IMR-90 (cell line): Measurements from ENCODE around the gene USP7. TPM values are rescaled to one million over a fixed set of nuclear protein-coding genes. Genes with fewer than 3 reads are reported as not detected.

Experiments used
- ATAC-seq: fragments of 200-7000 bp; cut with Tn5 transposase; 2 replicates; pipeline ENCODE4 v1.9.1; 2020; ENCODE audit warnings: low read depth, mild to moderate bottlenecking, moderate library complexity
- BruUV-seq: library from RNA; stranded (reverse); fragments of 400-500 nt; replicated peaks from 2 replicates; lab custom pipeline; 2021; lab: Mats Ljungman, UMichigan
- CTCF ChIA-PET: fragments of 300-600 bp; formaldehyde crosslinking; extraction: SDS; loops from one replicate; lab custom pipeline; 2021; ENCODE audit warnings: antibody characterized with exemption; lab: Yijun Ruan, JAX
- POLR2A ChIA-PET: fragments of 300-600 bp; sonication (Branson Sonifier 250); formaldehyde crosslinking; loops from one replicate; lab custom pipeline; 2022; ENCODE audit warnings: antibody characterized with exemption; ENCODE audit not compliant: unreplicated experiment; lab: Charles Lee
- DNase-seq: peaks from one replicate; pipeline ENCODE4 v3.0.0; 2013
- H2AFZ ChIP-seq: replicated peaks from 2 replicates; pipeline ENCODE3; 2013; ENCODE audit warnings: low read length, mild to moderate bottlenecking; ENCODE audit not compliant: poor library complexity
- H2AK5ac ChIP-seq: 2 replicates; pipeline ENCODE4 v1.6.1; 2013; ENCODE audit warnings: low read depth, low read length, inconsistent platforms
- H2AK9ac ChIP-seq: replicated peaks from 2 replicates; pipeline ENCODE3; 2013; ENCODE audit warnings: mild to moderate bottlenecking, low read depth, low read length, moderate library complexity; ENCODE audit not compliant: poor library complexity
- H2BK120ac ChIP-seq: 2 replicates; pipeline ENCODE4 v1.6.1; 2013; ENCODE audit warnings: low read depth, low read length, inconsistent platforms
- H2BK15ac ChIP-seq: 3 replicates; pipeline ENCODE4 v1.6.1; 2013; ENCODE audit warnings: low read depth, low read length, inconsistent platforms
- H2BK20ac ChIP-seq: 2 replicates; pipeline ENCODE4 v1.6.1; 2013; ENCODE audit warnings: low read depth, mild to moderate bottlenecking, inconsistent platforms, low read length, moderate library complexity
- H2BK5ac ChIP-seq: 2 replicates; pipeline ENCODE4 v1.6.1; 2013; ENCODE audit warnings: mild to moderate bottlenecking, low read depth, low read length, inconsistent platforms; ENCODE audit not compliant: poor library complexity, severe bottlenecking
- H3K14ac ChIP-seq: replicated peaks from 2 replicates; pipeline ENCODE4 v1.6.1; 2013; ENCODE audit warnings: low read depth, low read length, inconsistent platforms
- H3K18ac ChIP-seq: 2 replicates; pipeline ENCODE4 v1.6.1; 2013; ENCODE audit warnings: low read depth, low read length, control low read depth
- H3K23ac ChIP-seq: 2 replicates; pipeline ENCODE4 v1.6.1; 2013; ENCODE audit warnings: low read depth, low read length, inconsistent platforms
- H3K27ac ChIP-seq: 2 replicates; pipeline ENCODE4 v1.5.1; 2013; ENCODE audit warnings: mild to moderate bottlenecking, control low read depth, low read length; ENCODE audit not compliant: insufficient read depth
- H3K27me3 ChIP-seq: 2 replicates; pipeline ENCODE4 v1.6.1; 2013; ENCODE audit warnings: low read length; ENCODE audit not compliant: control insufficient read depth, insufficient read depth
- H3K36me3 ChIP-seq: 2 replicates; pipeline ENCODE4 v1.6.1; 2013; ENCODE audit warnings: low read length, mixed read lengths; ENCODE audit not compliant: control insufficient read depth, insufficient read depth
- H3K4ac ChIP-seq: 2 replicates; pipeline ENCODE4 v1.6.1; 2013; ENCODE audit warnings: low read depth, low read length, inconsistent platforms
- H3K4me1 ChIP-seq: 2 replicates; pipeline ENCODE4 v1.6.1; 2013; ENCODE audit warnings: low read length, mixed read lengths; ENCODE audit not compliant: control insufficient read depth, insufficient read depth
- H3K4me2 ChIP-seq: 2 replicates; pipeline ENCODE4 v1.6.1; 2013; ENCODE audit warnings: low read depth, mild to moderate bottlenecking, control low read depth, low read length, moderate library complexity
- H3K4me3 ChIP-seq: 2 replicates; pipeline ENCODE4 v1.5.1; 2013; ENCODE audit warnings: low read depth, mild to moderate bottlenecking, control low read depth, low read length, moderate library complexity; ENCODE audit not compliant: insufficient read depth
- H3K56ac ChIP-seq: 2 replicates; pipeline ENCODE4 v1.6.1; 2013; ENCODE audit warnings: low read length, inconsistent platforms; ENCODE audit not compliant: insufficient read depth; ENCODE audit errors: extremely low read depth
- H3K79me1 ChIP-seq, 2 experiments: 2 replicates each; pipeline ENCODE4 v1.6.1; 2013; ENCODE audit warnings: low read length in 2 of 2, inconsistent platforms in 1 of 2, low read depth in 1 of 2
- H3K9ac ChIP-seq: 2 replicates; pipeline ENCODE4 v1.6.1; 2013; ENCODE audit warnings: low read depth, low read length, control low read depth
- H3K9me1 ChIP-seq: 2 replicates; pipeline ENCODE4 v1.6.1; 2013; ENCODE audit warnings: low read length, inconsistent platforms; ENCODE audit not compliant: insufficient read depth
- H3K9me3 ChIP-seq: 2 replicates; pipeline ENCODE4 v1.6.1; 2013; ENCODE audit warnings: low read length; ENCODE audit not compliant: control insufficient read depth, insufficient read depth
- H4K20me1 ChIP-seq: 2 replicates; pipeline ENCODE4 v1.6.1; 2013; ENCODE audit warnings: low read length, inconsistent platforms; ENCODE audit not compliant: insufficient read depth
- H4K5ac ChIP-seq: 2 replicates; pipeline ENCODE4 v1.6.1; 2013; ENCODE audit warnings: mild to moderate bottlenecking, low read depth, low read length, control low read depth
- H4K8ac ChIP-seq, 2 experiments: 2 replicates each; pipeline ENCODE4 v1.6.1; 2013; ENCODE audit warnings: low read depth in 2 of 2, low read length in 2 of 2, control low read depth in 1 of 2, inconsistent platforms in 1 of 2
- H4K91ac ChIP-seq: 2 replicates; pipeline ENCODE4 v1.6.1; 2013; ENCODE audit warnings: low read depth, low read length, inconsistent platforms; ENCODE audit not compliant: insufficient read depth
- BHLHE40 ChIP-seq: fragments of 150-350 bp; IDR thresholded peaks from 2 replicates; pipeline ENCODE4 v1.6.1; 2016; ENCODE audit warnings: mild to moderate bottlenecking, low read depth, low read length
- CEBPB ChIP-seq: IDR thresholded peaks from 2 replicates; pipeline ENCODE4 v1.6.1; 2012; ENCODE audit warnings: low read depth, low read length, improper control_type of control experiment
- CHD1 ChIP-seq: IDR thresholded peaks from 2 replicates; pipeline ENCODE4 v1.6.1; 2012; ENCODE audit warnings: low read depth, low read length, improper control_type of control experiment
- CTCF ChIP-seq: conservative IDR thresholded peaks from 2 replicates; pipeline ENCODE4 v1.5.1; 2012; ENCODE audit warnings: mild to moderate bottlenecking, low read depth, low read length, improper control_type of control experiment
- FOS ChIP-seq: fragments of 150-350 bp; IDR thresholded peaks from 2 replicates; pipeline ENCODE4 v1.6.1; 2016; ENCODE audit warnings: low read depth, low read length
- MAFK ChIP-seq: IDR thresholded peaks from 2 replicates; pipeline ENCODE4 v1.6.1; 2012; ENCODE audit warnings: low read depth, low read length, improper control_type of control experiment
- MAZ ChIP-seq: IDR thresholded peaks from 2 replicates; pipeline ENCODE4 v1.6.1; 2012; ENCODE audit warnings: low read depth, mild to moderate bottlenecking, low read length, improper control_type of control experiment, moderate library complexity, borderline replicate concordance
- MXI1 ChIP-seq: IDR thresholded peaks from 2 replicates; pipeline ENCODE4 v1.6.1; 2012; ENCODE audit warnings: low read depth, mild to moderate bottlenecking, low read length, moderate library complexity, borderline replicate concordance
- NFE2L2 ChIP-seq: fragments of 150-350 bp; IDR thresholded peaks from 2 replicates; pipeline ENCODE4 v1.6.1; 2016; ENCODE audit warnings: low read depth, mild to moderate bottlenecking, low read length
- POLR2A ChIP-seq: IDR thresholded peaks from 2 replicates; pipeline ENCODE4 v1.6.1; 2012; ENCODE audit warnings: mild to moderate bottlenecking, low read depth, low read length
- RAD21 ChIP-seq: IDR thresholded peaks from 2 replicates; pipeline ENCODE4 v1.6.1; 2012; ENCODE audit warnings: low read length, improper control_type of control experiment
- RCOR1 ChIP-seq: IDR thresholded peaks from 2 replicates; pipeline ENCODE4 v1.6.1; 2012; ENCODE audit warnings: mild to moderate bottlenecking, low read length, improper control_type of control experiment; ENCODE audit not compliant: insufficient replicate concordance
- RFX5 ChIP-seq: IDR thresholded peaks from 2 replicates; pipeline ENCODE4 v1.8.0; 2012; ENCODE audit warnings: low read depth, mild to moderate bottlenecking, low read length, moderate library complexity
- SMC3 ChIP-seq: fragments of 150-350 bp; IDR thresholded peaks from 2 replicates; pipeline ENCODE4 v1.6.1; 2016; ENCODE audit warnings: low read depth, mild to moderate bottlenecking, antibody characterized with exemption, low read length, moderate library complexity
- USF2 ChIP-seq: fragments of 150-350 bp; IDR thresholded peaks from 2 replicates; pipeline ENCODE4 v1.6.1; 2017; ENCODE audit warnings: mild to moderate bottlenecking, antibody characterized with exemption, low read length, low read depth
- WGBS, 2 experiments: methylation state at CpG; one replicate each; pipeline versions ENCODE4 v1.1.5 to v1.1.7; 2013; ENCODE audit warnings: missing lambda C conversion rate in 2 of 2; ENCODE audit not compliant: insufficient read length in 1 of 2; ENCODE audit errors: extremely low coverage in 2 of 2; 5-methylcytosine and 5-hydroxymethylcytosine counted together
- dilution Hi-C: fragments of 300-500 bp; cut with HindIII; formaldehyde crosslinking; loops from one replicate; pipeline ENCODE4 v1.14.3; 2018; ENCODE audit warnings: low sequenced_read_pairs; ENCODE audit not compliant: unreplicated experiment
- in situ Hi-C: fragments of 300-500 bp; cut with MboI; formaldehyde crosslinking; loops from 3 replicates; pipeline ENCODE4 v1.14.3; 2019; ENCODE audit warnings: low sequenced_read_pairs, inconsistent platforms, mixed read lengths
- intact Hi-C: fragments of 100-400 bp; cut with micrococcal nuclease; formaldehyde crosslinking; loops from 2 replicates; pipeline ENCODE4 v1.10.0; 2022
- polyA plus RNA-seq, 3 experiments: library from polyadenylated mRNA; depleted of rRNA; stranded (reverse); fragments of >200 nt; gene quantifications; 2 replicates each; pipeline ENCODE4 v1.2.3, GENCODE V29; 2012; ENCODE audit warnings: low replicate concordance in 1 of 3
- total RNA-seq: library from RNA; depleted of rRNA; stranded (reverse); fragments of >200 nt; gene quantifications from 2 replicates; pipeline ENCODE4 v1.2.3, GENCODE V29; 2012
- TF ChIP-seq, protein P1 (sequence below): fragments of 150-350 bp; IDR thresholded peaks from 2 replicates; pipeline ENCODE4 v1.6.1; 2016; ENCODE audit warnings: low read depth, mild to moderate bottlenecking, low read length, moderate library complexity, borderline replicate concordance

Gene USP7
- total and polyA plus RNA-seq, 2 of the 4 experiments (the other 2 are of a cell fraction), result 17.8 to 28.3 TPM

- H3K56ac ChIP-seq, result no peak overlapping the region
- H3K79me1 ChIP-seq, result peaks cover 0 to 5% of the 10 kb centered on the region in 2 experiments; a peak in 1 of 4 replicates
- H3K4me1 ChIP-seq, result no peaks in the 10 kb centered on the region
- no peak for DNase-seq
- intact Hi-C loops (no loop called here), dilution Hi-C loops (no loop called here), in situ Hi-C loops (loop anchor here (25.0 kb wide), 2 partner anchors 341 to 1509 kb away; partner anchors contain the start of gene ABAT)
- ChIA-PET CTCF (no interaction called here), POLR2A (no interaction called here)
- H4K8ac ChIP-seq, result no peak overlapping the region
- H3K4me3 ChIP-seq, result no peak overlapping the region
- H3K23ac ChIP-seq, result no peak overlapping the region
- no peak overlapping the region for H3K27ac ChIP-seq
- H3K36me3 ChIP-seq, result no peaks in the 10 kb centered on the region
- H2BK5ac ChIP-seq, result no peak overlapping the region
- TF ChIP-seq MAZ (no peak), NFE2L2 (no peak), POLR2A (no peak), SMC3 (no peak), MAFK (no peak), USF2 (no peak), MXI1 (no peak), RAD21 (no peak), CHD1 (no peak), CEBPB (no peak), RFX5 (no peak), CTCF (no peak), BHLHE40 (no peak), FOS (no peak), RCOR1 (no peak)
- TF ChIP-seq, protein P1, sequence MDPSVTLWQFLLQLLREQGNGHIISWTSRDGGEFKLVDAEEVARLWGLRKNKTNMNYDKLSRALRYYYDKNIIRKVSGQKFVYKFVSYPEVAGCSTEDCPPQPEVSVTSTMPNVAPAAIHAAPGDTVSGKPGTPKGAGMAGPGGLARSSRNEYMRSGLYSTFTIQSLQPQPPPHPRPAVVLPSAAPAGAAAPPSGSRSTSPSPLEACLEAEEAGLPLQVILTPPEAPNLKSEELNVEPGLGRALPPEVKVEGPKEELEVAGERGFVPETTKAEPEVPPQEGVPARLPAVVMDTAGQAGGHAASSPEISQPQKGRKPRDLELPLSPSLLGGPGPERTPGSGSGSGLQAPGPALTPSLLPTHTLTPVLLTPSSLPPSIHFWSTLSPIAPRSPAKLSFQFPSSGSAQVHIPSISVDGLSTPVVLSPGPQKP, result no peak
- H2AFZ ChIP-seq, result no peak overlapping the region
- H3K18ac ChIP-seq, result no peak overlapping the region
- no peaks in the 10 kb centered on the region for H4K20me1 ChIP-seq
- no peak overlapping the region for H3K4ac ChIP-seq
- H4K5ac ChIP-seq, result no peak overlapping the region
- no peak for ATAC-seq
- H2AK5ac ChIP-seq, result no peak overlapping the region
- no peak overlapping the region for H2BK15ac ChIP-seq
- no peak overlapping the region for H2BK20ac ChIP-seq
- H3K4me2 ChIP-seq, result no peak overlapping the region
- H3K9me1 ChIP-seq, result no peaks in the 10 kb centered on the region
- no peak overlapping the region for H3K9ac ChIP-seq
- no peak overlapping the region for H2BK120ac ChIP-seq
- BruUV-seq, result no TSS peak
- no peak overlapping the region for H4K91ac ChIP-seq
- no peak overlapping the region for H3K14ac ChIP-seq
- WGBS, 2 experiments, result no CpG with 5 or more reads among the region's 3 CpGs
- H3K27me3 ChIP-seq, result peaks cover 2% of the 10 kb centered on the region
- no peaks in the 10 kb centered on the region for H3K9me3 ChIP-seq
- no peak overlapping the region for H2AK9ac ChIP-seq
These were observed 40.1 kb upstream of the USP7 start for GRCh38 chr16:9003763-9004162.
